ENCODE measurements around the gene BICRA.
"Not testable (repeated sequence)": the region's sequence is repeated elsewhere in the genome, so short reads cannot be mapped to it uniquely, and the experiment has no call there.

Gene BICRA

GRCh38 chr19:47716270-47716937, 107.5 kb downstream of the BICRA start:
- DNase-seq, result no peak

- not testable (repeated sequence) for DNase-seq
Observed at GRCh38 chr19:47718415-47719046, 109.6 kb downstream of the BICRA start.

- DNase-seq, result peak; percentile 100
Observed at GRCh38 chr19:47719047-47719859, 110.3 kb downstream of the BICRA start.

GRCh38 chr19:47720669-47721422, 111.9 kb downstream of the BICRA start:
- no peak for DNase-seq

- DNase-seq, result peak; percentile 91
Observed at GRCh38 chr19:47723581-47723940, 114.6 kb downstream of the BICRA start.

GRCh38 chr19:47725759-47726401, 116.9 kb downstream of the BICRA start:
- no peak for DNase-seq

GRCh38 chr19:47726467-47726866, 117.5 kb downstream of the BICRA start:
- DNase-seq, result peak; percentile 67

- DNase-seq, result not testable (repeated sequence)
Observed at GRCh38 chr19:47728295-47728694, 119.4 kb downstream of the BICRA start.

- peak; percentile 88 for DNase-seq
Observed at GRCh38 chr19:47729468-47729798, 120.5 kb downstream of the BICRA start.

GRCh38 chr19:47729799-47730520, 121.0 kb downstream of the BICRA start:
- no peak for DNase-seq

GRCh38 chr19:47730521-47730889, 121.6 kb downstream of the BICRA start:
- DNase-seq, result no peak

- no peak for DNase-seq
Observed at GRCh38 chr19:47730910-47731309, 122.0 kb downstream of the BICRA start.

GRCh38 chr19:47735131-47735530, 126.2 kb downstream of the BICRA start:
- DNase-seq, result no peak

GRCh38 chr19:47740866-47741519, 132.1 kb downstream of the BICRA start:
- no peak for DNase-seq

- DNase-seq, result no peak
Observed at GRCh38 chr19:47741544-47742140, 132.7 kb downstream of the BICRA start.

GRCh38 chr19:47742634-47743033, 133.7 kb downstream of the BICRA start:
- no peak for DNase-seq

- peak; percentile 97 for DNase-seq
Observed at GRCh38 chr19:47745010-47745901, 136.3 kb downstream of the BICRA start, which contains the start of gene NOP53. Gene NOP53 (plus strand): TSS chr19:47745546. CDS start chr19:47745560, 14 bp downstream.

- DNase-seq, result not testable (repeated sequence)
Observed at GRCh38 chr19:47746129-47746528, 137.2 kb downstream of the BICRA start.

GRCh38 chr19:47749326-47749725, 140.4 kb downstream of the BICRA start:
- DNase-seq, result no peak

- DNase-seq, result no peak
Observed at GRCh38 chr19:47750752-47751151, 141.8 kb downstream of the BICRA start.
